GM12891 (cell line): Measurements from ENCODE around the gene GJD2.

Source experiments
- DNase-seq: peaks from one replicate; pipeline ENCODE4 v3.0.0; 2011; ENCODE audit warnings: low spot score; ENCODE audit not compliant: insufficient read length
- FAIRE-seq: peaks from 2 replicates; lab custom pipeline; 2011; peaks lifted over from hg19 to GRCh38; lab: Jason Lieb, UNC
- PAX5 ChIP-seq: IDR thresholded peaks from 2 replicates; pipeline ENCODE4 v1.6.1; 2011; ENCODE audit warnings: low read length, moderate library complexity, mild to moderate bottlenecking; ENCODE audit not compliant: insufficient read depth, severe bottlenecking
- POLR2A ChIP-seq: IDR thresholded peaks from 2 replicates; pipeline ENCODE4 v1.6.1; 2011; ENCODE audit warnings: low read depth, low read length, control low read depth
- POLR2AphosphoS5 ChIP-seq: IDR thresholded peaks from 2 replicates; pipeline ENCODE4 v1.6.1; 2011; ENCODE audit warnings: low read depth, low read length, control low read depth
- POU2F2 ChIP-seq: IDR thresholded peaks from 2 replicates; pipeline ENCODE4 v1.6.1; 2011; ENCODE audit warnings: low read depth, mild to moderate bottlenecking, control low read depth, low read length, moderate library complexity
- SPI1 ChIP-seq: IDR thresholded peaks from 2 replicates; pipeline ENCODE4 v1.6.1; 2011; ENCODE audit warnings: low read depth, low read length, control low read depth
- TAF1 ChIP-seq: IDR thresholded peaks from 2 replicates; pipeline ENCODE4 v1.6.1; 2011; ENCODE audit warnings: low read depth, low read length, control low read depth

Gene GJD2

GRCh38 chr15:34753236-34753894 is 1.4 kb downstream of the GJD2 start:
- FAIRE-seq (no peak), DNase-seq (no peak)
- TF ChIP-seq POLR2A (no peak), POU2F2 (no peak), POLR2AphosphoS5 (no peak), PAX5 (no peak), SPI1 (no peak), TAF1 (no peak)

GRCh38 chr15:34749691-34750090 is 5.1 kb downstream of the GJD2 start:
- FAIRE-seq (no peak), DNase-seq (no peak)
- TF ChIP-seq POLR2AphosphoS5 (no peak), TAF1 (no peak), POU2F2 (no peak), POLR2A (no peak), PAX5 (no peak), SPI1 (no peak)

GRCh38 chr15:34739346-34739745 is 15.5 kb downstream of the GJD2 start:
- FAIRE-seq (no peak), DNase-seq (no peak)
- TF ChIP-seq TAF1 (no peak), PAX5 (no peak), POU2F2 (no peak), POLR2A (no peak), POLR2AphosphoS5 (no peak), SPI1 (no peak)

GRCh38 chr15:34738002-34738401 is 16.8 kb downstream of the GJD2 start:
- TF ChIP-seq TAF1: no peak
- TF ChIP-seq POLR2A: no peak
- TF ChIP-seq POLR2AphosphoS5: no peak
- no peak for TF ChIP-seq SPI1
- TF ChIP-seq POU2F2: no peak
- no peak for TF ChIP-seq PAX5
- DNase-seq: no peak
- FAIRE-seq: no peak

- DNase-seq (no peak), FAIRE-seq (no peak)
- TF ChIP-seq SPI1 (no peak), POLR2AphosphoS5 (no peak), TAF1 (no peak), POU2F2 (no peak), PAX5 (no peak), POLR2A (no peak)
These were observed 17.3 kb downstream of the GJD2 start for GRCh38 chr15:34737477-34737876.

- no peak for DNase-seq
- TF ChIP-seq POLR2AphosphoS5: no peak
- no peak for TF ChIP-seq POLR2A
- TF ChIP-seq TAF1: no peak
- no peak for TF ChIP-seq PAX5
- TF ChIP-seq POU2F2: no peak
- TF ChIP-seq SPI1: no peak
- FAIRE-seq: no peak
These were observed 20.5 kb downstream of the GJD2 start for GRCh38 chr15:34734303-34734702.

GRCh38 chr15:34733621-34734020 is 21.2 kb downstream of the GJD2 start:
- TF ChIP-seq POLR2AphosphoS5 (no peak), TAF1 (no peak), POU2F2 (no peak), SPI1 (no peak), PAX5 (no peak), POLR2A (no peak)
- DNase-seq: no peak
- FAIRE-seq: no peak

- DNase-seq (no peak), FAIRE-seq (no peak)
- TF ChIP-seq SPI1 (no peak), POLR2AphosphoS5 (no peak), POU2F2 (no peak), TAF1 (no peak), POLR2A (no peak), PAX5 (no peak)
These were observed 22.4 kb downstream of the GJD2 start for GRCh38 chr15:34732430-34732829.

GRCh38 chr15:34730701-34731100 is 24.1 kb downstream of the GJD2 start:
- no peak for TF ChIP-seq SPI1
- TF ChIP-seq PAX5: no peak
- no peak for TF ChIP-seq POLR2AphosphoS5
- no peak for TF ChIP-seq TAF1
- TF ChIP-seq POLR2A: no peak
- TF ChIP-seq POU2F2: no peak
- no peak for FAIRE-seq
- no peak for DNase-seq

- FAIRE-seq (no peak), DNase-seq (no peak)
- TF ChIP-seq TAF1: no peak
- TF ChIP-seq POU2F2: no peak
- no peak for TF ChIP-seq PAX5
- TF ChIP-seq POLR2A: no peak
- TF ChIP-seq POLR2AphosphoS5: no peak
- TF ChIP-seq SPI1: no peak
These were observed 24.9 kb downstream of the GJD2 start for GRCh38 chr15:34729886-34730285.
